ENCODE measurements around the gene EPYC.
A peak's percentile ranks its signal among the peaks of the same experiment; 100 is the strongest.

EPYC gene

DNA sequence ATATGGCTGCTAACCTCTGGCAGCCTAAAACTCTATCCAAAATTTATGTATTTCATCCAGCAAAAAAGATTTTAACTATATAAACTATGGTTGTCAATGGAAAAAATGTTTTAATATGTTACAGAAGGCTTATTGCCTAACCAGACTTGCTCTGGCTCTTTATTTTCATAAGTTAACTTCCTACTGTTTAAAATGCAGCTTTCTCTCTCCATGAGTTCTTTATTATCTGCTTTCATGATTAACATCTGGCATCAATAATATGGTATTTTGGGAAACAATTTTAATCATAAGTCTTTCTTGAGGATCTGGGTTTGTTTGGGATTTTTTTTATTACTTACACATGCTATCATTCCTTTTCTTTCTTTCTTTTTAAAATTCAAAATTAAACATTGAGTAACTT, 32.5 kb upstream of the EPYC start:
- H3K4me3 ChIP-seq (ENCODE audit: low read depth, low read length), result no peak overlapping the region
- TF ChIP-seq, protein P1, sequence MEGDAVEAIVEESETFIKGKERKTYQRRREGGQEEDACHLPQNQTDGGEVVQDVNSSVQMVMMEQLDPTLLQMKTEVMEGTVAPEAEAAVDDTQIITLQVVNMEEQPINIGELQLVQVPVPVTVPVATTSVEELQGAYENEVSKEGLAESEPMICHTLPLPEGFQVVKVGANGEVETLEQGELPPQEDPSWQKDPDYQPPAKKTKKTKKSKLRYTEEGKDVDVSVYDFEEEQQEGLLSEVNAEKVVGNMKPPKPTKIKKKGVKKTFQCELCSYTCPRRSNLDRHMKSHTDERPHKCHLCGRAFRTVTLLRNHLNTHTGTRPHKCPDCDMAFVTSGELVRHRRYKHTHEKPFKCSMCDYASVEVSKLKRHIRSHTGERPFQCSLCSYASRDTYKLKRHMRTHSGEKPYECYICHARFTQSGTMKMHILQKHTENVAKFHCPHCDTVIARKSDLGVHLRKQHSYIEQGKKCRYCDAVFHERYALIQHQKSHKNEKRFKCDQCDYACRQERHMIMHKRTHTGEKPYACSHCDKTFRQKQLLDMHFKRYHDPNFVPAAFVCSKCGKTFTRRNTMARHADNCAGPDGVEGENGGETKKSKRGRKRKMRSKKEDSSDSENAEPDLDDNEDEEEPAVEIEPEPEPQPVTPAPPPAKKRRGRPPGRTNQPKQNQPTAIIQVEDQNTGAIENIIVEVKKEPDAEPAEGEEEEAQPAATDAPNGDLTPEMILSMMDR (IDR thresholded peaks at IDR 0.05; ENCODE audit: low read depth, low read length), result no peak
- DNase-seq (ENCODE audit: low read depth, low spot score), result no peak
- in situ Hi-C loops (cut with HindIII; ENCODE audit: low sequenced_read_pairs), result no loop called here

DNA sequence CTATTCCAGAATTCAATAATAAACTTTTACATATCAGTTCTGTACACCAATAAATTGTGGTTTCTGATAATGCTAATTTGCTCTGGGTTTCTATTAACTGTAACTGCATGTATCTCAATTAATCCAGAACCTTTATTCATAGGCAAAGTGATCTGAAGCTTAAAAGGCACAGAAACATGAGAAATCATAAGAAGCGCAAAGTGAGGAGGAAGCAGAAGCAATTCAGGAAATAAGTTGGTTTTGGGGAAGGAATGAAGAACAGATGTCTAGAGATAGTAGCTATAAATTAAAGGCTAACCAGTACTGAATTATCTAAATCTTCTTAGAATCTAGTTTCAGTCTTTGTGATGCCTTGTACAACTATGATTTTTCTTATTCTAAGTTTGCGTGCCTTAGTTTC, 28.5 kb upstream of the EPYC start:
- H3K4me3 ChIP-seq (ENCODE audit: low read depth, low read length), result no peak overlapping the region
- in situ Hi-C loops (cut with HindIII; ENCODE audit: low sequenced_read_pairs), result no loop called here
- TF ChIP-seq, protein P1 (IDR thresholded peaks at IDR 0.05; ENCODE audit: low read depth, low read length), result no peak
- no peak for DNase-seq (ENCODE audit: low read depth, low spot score)

DNA sequence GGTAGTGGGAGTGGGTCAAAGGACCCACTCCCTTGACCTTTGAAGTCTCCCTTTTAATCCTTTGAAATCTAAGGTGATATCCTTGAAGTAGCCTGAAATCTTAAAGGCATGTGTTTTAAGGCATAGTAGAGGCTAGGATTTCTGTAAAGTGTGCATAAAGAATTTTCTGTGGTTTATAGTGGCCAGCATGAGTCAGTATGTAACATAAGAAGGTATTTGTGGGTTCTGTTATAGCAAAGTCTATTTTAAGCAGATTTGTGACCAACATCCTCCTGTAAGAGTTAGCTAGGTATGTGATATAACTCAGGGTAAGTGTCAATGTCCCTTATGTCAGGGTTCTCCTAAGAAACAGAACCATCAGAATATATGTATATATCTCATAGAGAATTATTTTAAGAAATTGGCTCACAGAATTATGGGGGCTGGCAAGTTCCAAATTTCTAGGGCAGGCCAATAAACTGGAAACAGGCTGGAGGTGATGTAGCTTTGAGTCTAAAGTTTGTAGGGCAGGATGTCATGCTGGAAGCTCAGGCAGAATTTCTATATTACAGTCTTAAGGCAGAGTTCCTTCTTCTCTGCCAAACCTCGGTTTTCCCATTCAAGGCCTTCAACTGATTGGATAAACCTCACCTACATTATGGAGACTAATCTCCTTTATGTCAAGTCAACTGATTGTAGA, 18.7 kb upstream of the EPYC start:
- TF ChIP-seq, protein P1 (IDR thresholded peaks at IDR 0.05; ENCODE audit: low read depth, low read length), result no peak
- H3K4me3 ChIP-seq (ENCODE audit: low read depth, low read length), result no peak overlapping the region
- peak; percentile 88 for DNase-seq (ENCODE audit: low read depth, low spot score)
- in situ Hi-C loops (cut with HindIII; ENCODE audit: low sequenced_read_pairs), result no loop called here

DNA sequence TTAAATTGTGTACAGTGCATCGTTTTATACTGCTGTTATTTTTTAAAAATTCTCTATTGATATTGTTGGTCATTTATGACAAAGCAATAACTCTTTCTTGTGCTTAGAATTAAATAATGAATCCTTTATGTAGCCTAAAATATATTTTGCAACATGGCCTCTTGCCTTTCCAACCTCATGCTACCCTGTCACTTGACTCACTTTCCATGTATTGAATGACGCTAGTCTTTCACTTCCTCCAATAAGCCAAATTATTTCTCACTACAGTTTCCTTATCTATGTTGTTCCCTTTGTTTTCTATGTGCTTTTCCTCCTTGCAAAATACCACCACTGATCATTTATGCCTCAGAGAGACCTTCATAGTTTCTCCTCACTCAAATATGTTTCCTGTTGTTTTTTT, 16.3 kb upstream of the EPYC start:
- in situ Hi-C loops (cut with HindIII; ENCODE audit: low sequenced_read_pairs), result no loop called here
- TF ChIP-seq, protein P1 (IDR thresholded peaks at IDR 0.05; ENCODE audit: low read depth, low read length), result no peak
- H3K4me3 ChIP-seq (ENCODE audit: low read depth, low read length), result no peak overlapping the region
- DNase-seq (ENCODE audit: low read depth, low spot score), result no peak

DNA sequence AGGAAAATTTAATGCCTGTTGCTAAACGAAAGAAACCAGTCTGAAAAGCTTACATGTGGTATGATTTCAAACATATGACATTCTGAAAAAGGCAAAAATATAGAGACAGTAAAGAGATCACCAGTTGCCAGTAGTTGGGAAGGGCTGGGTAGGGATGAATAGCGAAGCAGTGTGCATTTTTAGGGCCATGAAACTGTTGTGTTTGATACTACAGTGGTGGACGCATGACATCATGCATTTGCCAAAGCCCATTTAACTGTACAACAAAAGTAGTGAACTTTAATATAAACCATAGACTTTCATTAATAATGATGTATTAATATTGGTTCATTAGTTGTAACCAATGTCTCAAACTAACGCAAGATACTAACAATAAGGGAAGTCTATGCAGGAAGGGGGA, 14.7 kb upstream of the EPYC start:
- TF ChIP-seq, protein P1 (IDR thresholded peaks at IDR 0.05; ENCODE audit: low read depth, low read length), result no peak
- H3K4me3 ChIP-seq (ENCODE audit: low read depth, low read length), result no peak overlapping the region
- no peak for DNase-seq (ENCODE audit: low read depth, low spot score)
- in situ Hi-C loops (cut with HindIII; ENCODE audit: low sequenced_read_pairs), result no loop called here

DNA sequence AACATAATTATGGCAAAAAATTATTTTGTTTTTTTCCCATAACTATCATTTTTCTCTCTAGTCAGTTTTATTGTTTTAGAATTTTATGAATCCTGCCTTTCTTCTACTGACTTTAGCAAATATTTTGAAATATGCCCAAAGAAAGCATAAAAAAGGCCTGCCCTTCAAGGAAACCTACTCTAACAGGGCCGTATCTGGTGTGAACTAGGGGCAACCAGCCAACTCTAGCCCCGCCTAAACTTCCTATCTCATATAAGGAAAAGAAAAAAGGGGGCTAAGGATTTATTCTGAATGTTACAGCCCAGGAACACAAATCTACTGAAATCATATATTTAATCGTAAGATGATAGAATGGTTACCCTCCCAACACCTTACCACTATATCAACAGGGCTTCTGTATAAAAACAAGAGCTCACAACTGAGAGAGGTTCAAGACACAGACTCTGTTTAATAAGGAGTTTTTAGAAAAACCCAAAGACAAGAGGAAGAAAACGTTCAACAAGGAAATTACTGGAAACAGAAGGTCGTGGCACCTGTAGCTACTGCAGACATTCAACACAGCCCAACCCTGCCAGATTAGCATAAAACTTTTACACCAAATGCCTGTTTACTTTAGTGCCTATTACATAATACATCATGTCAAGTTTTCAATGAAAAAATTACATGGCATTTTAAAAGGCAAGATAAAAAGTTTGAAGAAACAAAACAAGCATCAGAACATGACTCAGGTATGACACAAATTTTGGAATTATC, 12.9 kb upstream of the EPYC start:
- H3K4me3 ChIP-seq (ENCODE audit: low read depth, low read length), result no peak overlapping the region
- no peak for DNase-seq (ENCODE audit: low read depth, low spot score)
- in situ Hi-C loops (cut with HindIII; ENCODE audit: low sequenced_read_pairs), result no loop called here
- TF ChIP-seq, protein P1 (IDR thresholded peaks at IDR 0.05; ENCODE audit: low read depth, low read length), result no peak
